ENCODE results near the gene PIEZO1.

DNA sequence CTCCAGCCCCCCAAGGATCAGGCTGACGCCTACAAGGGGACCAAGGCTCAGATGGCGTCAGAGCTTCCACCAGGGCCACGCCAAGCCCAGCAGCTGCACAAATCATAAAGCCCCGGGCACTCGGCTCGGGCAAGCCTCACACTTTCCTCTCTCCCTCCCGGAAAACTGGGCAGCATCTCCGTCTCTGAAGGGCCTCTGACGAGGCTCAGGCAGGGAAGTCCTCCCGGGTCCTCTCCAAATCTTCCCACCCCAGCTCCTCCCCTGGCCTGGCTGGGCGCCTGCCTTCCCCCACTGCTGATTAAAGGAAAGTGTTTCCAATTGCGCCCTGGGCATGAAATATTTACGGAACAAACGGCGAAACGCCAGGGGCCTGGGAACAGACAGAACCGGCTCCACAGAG is 38.5 kb downstream of the PIEZO1 start:
- TF ChIP-seq POLR2AphosphoS5 (IDR thresholded peaks at IDR 0.05; ENCODE audit: low read depth) = no peak
- TF ChIP-seq, protein P1, sequence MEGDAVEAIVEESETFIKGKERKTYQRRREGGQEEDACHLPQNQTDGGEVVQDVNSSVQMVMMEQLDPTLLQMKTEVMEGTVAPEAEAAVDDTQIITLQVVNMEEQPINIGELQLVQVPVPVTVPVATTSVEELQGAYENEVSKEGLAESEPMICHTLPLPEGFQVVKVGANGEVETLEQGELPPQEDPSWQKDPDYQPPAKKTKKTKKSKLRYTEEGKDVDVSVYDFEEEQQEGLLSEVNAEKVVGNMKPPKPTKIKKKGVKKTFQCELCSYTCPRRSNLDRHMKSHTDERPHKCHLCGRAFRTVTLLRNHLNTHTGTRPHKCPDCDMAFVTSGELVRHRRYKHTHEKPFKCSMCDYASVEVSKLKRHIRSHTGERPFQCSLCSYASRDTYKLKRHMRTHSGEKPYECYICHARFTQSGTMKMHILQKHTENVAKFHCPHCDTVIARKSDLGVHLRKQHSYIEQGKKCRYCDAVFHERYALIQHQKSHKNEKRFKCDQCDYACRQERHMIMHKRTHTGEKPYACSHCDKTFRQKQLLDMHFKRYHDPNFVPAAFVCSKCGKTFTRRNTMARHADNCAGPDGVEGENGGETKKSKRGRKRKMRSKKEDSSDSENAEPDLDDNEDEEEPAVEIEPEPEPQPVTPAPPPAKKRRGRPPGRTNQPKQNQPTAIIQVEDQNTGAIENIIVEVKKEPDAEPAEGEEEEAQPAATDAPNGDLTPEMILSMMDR (conservative IDR thresholded peaks at IDR 0.05; ENCODE audit: low read depth in 2 of 2) = no peak
- no peak for TF ChIP-seq EZH2phosphoT487 (IDR thresholded peaks at IDR 0.05; ENCODE audit: unreplicated experiment)
- TF ChIP-seq EZH2 (IDR thresholded peaks at IDR 0.05; ENCODE audit: low read depth, unreplicated experiment) = no peak
- TF ChIP-seq, protein P2, sequence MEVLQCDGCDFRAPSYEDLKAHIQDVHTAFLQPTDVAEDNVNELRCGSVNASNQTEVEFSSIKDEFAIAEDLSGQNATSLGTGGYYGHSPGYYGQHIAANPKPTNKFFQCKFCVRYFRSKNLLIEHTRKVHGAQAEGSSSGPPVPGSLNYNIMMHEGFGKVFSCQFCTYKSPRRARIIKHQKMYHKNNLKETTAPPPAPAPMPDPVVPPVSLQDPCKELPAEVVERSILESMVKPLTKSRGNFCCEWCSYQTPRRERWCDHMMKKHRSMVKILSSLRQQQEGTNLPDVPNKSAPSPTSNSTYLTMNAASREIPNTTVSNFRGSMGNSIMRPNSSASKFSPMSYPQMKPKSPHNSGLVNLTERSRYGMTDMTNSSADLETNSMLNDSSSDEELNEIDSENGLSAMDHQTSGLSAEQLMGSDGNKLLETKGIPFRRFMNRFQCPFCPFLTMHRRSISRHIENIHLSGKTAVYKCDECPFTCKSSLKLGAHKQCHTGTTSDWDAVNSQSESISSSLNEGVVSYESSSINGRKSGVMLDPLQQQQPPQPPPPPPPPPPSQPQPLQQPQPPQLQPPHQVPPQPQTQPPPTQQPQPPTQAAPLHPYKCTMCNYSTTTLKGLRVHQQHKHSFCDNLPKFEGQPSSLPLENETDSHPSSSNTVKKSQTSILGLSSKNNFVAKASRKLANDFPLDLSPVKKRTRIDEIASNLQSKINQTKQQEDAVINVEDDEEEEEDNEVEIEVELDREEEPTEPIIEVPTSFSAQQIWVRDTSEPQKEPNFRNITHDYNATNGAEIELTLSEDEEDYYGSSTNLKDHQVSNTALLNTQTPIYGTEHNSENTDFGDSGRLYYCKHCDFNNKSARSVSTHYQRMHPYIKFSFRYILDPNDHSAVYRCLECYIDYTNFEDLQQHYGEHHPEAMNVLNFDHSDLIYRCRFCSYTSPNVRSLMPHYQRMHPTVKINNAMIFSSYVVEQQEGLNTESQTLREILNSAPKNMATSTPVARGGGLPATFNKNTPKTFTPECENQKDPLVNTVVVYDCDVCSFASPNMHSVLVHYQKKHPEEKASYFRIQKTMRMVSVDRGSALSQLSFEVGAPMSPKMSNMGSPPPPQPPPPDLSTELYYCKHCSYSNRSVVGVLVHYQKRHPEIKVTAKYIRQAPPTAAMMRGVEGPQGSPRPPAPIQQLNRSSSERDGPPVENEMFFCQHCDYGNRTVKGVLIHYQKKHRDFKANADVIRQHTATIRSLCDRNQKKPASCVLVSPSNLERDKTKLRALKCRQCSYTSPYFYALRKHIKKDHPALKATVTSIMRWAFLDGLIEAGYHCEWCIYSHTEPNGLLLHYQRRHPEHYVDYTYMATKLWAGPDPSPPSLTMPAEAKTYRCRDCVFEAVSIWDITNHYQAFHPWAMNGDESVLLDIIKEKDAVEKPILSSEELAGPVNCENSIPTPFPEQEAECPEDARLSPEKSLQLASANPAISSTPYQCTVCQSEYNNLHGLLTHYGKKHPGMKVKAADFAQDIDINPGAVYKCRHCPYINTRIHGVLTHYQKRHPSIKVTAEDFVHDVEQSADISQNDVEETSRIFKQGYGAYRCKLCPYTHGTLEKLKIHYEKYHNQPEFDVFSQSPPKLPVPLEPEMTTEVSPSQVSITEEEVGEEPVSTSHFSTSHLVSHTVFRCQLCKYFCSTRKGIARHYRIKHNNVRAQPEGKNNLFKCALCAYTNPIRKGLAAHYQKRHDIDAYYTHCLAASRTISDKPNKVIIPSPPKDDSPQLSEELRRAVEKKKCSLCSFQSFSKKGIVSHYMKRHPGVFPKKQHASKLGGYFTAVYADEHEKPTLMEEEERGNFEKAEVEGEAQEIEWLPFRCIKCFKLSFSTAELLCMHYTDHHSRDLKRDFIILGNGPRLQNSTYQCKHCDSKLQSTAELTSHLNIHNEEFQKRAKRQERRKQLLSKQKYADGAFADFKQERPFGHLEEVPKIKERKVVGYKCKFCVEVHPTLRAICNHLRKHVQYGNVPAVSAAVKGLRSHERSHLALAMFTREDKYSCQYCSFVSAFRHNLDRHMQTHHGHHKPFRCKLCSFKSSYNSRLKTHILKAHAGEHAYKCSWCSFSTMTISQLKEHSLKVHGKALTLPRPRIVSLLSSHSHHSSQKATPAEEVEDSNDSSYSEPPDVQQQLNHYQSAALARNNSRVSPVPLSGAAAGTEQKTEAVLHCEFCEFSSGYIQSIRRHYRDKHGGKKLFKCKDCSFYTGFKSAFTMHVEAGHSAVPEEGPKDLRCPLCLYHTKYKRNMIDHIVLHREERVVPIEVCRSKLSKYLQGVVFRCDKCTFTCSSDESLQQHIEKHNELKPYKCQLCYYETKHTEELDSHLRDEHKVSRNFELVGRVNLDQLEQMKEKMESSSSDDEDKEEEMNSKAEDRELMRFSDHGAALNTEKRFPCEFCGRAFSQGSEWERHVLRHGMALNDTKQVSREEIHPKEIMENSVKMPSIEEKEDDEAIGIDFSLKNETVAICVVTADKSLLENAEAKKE (CRISPR knock-in tag; IDR thresholded peaks at IDR 0.05) = no peak
- TF ChIP-seq, protein P3, sequence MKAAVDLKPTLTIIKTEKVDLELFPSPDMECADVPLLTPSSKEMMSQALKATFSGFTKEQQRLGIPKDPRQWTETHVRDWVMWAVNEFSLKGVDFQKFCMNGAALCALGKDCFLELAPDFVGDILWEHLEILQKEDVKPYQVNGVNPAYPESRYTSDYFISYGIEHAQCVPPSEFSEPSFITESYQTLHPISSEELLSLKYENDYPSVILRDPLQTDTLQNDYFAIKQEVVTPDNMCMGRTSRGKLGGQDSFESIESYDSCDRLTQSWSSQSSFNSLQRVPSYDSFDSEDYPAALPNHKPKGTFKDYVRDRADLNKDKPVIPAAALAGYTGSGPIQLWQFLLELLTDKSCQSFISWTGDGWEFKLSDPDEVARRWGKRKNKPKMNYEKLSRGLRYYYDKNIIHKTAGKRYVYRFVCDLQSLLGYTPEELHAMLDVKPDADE (IDR thresholded peaks at IDR 0.05) = no peak
- no peak for TF ChIP-seq ZNF114 (CRISPR knock-in tag; IDR thresholded peaks at IDR 0.05)
- TF ChIP-seq JUNB (IDR thresholded peaks at IDR 0.05; ENCODE audit: unreplicated experiment) = no peak
- TF ChIP-seq CREB1 (CRISPR knock-in tag; IDR thresholded peaks at IDR 0.05; ENCODE audit: low read depth) = no peak
- no peak for TF ChIP-seq ZNF331 (CRISPR knock-in tag; IDR thresholded peaks at IDR 0.05; ENCODE audit: low read depth)
- TF ChIP-seq, protein P4, sequence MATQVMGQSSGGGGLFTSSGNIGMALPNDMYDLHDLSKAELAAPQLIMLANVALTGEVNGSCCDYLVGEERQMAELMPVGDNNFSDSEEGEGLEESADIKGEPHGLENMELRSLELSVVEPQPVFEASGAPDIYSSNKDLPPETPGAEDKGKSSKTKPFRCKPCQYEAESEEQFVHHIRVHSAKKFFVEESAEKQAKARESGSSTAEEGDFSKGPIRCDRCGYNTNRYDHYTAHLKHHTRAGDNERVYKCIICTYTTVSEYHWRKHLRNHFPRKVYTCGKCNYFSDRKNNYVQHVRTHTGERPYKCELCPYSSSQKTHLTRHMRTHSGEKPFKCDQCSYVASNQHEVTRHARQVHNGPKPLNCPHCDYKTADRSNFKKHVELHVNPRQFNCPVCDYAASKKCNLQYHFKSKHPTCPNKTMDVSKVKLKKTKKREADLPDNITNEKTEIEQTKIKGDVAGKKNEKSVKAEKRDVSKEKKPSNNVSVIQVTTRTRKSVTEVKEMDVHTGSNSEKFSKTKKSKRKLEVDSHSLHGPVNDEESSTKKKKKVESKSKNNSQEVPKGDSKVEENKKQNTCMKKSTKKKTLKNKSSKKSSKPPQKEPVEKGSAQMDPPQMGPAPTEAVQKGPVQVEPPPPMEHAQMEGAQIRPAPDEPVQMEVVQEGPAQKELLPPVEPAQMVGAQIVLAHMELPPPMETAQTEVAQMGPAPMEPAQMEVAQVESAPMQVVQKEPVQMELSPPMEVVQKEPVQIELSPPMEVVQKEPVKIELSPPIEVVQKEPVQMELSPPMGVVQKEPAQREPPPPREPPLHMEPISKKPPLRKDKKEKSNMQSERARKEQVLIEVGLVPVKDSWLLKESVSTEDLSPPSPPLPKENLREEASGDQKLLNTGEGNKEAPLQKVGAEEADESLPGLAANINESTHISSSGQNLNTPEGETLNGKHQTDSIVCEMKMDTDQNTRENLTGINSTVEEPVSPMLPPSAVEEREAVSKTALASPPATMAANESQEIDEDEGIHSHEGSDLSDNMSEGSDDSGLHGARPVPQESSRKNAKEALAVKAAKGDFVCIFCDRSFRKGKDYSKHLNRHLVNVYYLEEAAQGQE (IDR thresholded peaks at IDR 0.05; ENCODE audit: unreplicated experiment) = no peak
- no peak for TF ChIP-seq STAT1 (IDR thresholded peaks at IDR 0.05; ENCODE audit: unreplicated experiment)

Data from GM23338 (cell line).